NB4 (cell line): ENCODE results near the gene FRMD5.

Source experiments
- CTCF ChIP-seq: IDR thresholded peaks from one replicate; pipeline ENCODE4 v1.5.1; 2012; ENCODE audit warnings: low read depth, low read length
- MAX ChIP-seq: IDR thresholded peaks from 2 replicates; pipeline ENCODE4 v1.6.1; 2011; ENCODE audit warnings: low read depth, low read length

GRCh38 chr15:44194323-44195150 lies 534 bp downstream of the FRMD5 start:
- TF ChIP-seq CTCF = no peak
- no peak for TF ChIP-seq MAX
